ENCODE results near the gene TMEM150B.

Gene TMEM150B, protein sequence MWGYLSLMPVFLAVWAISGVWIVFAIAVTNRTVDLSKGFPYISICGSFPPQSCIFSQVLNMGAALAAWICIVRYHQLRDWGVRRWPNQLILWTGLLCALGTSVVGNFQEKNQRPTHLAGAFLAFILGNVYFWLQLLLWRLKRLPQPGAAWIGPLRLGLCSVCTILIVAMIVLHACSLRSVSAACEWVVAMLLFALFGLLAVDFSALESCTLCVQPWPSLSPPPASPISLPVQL

DNA sequence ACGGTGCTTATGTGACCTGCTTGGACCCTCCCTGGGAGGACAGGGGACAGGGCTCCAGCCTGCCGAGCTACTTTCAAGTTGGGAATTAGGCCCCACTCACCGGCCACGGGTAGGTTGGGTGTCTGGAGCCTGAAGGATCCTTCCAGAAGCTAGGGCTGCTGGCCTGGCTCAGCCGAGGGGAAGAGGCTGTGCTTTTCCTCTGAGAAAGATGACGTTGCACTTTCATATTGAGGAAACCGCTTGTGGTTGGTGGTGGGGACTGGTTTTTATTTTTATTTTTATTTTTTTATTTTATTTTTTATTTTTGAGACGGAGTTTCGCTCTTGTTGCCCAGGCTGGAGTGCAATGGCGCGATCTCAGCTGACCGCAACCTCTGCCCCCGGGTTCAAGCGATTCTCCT lies at the start of gene TMEM150B:
Gene TMEM150B, minus strand, starts transcription at position 170 of the 400 bp plus-strand sequence. CDS start 4,305 bp downstream, outside the sequence.
- Mint-ChIP-seq H3K27me3 (peaks cover 46 to 50% of the 10 kb centered on the region in 2 donors), H3K4me1 (peaks cover 0 to 4% of the 10 kb centered on the region in 2 donors), H3K27ac (no peak within 1 kb of the TSS), H3K36me3 (no peaks in the 10 kb centered on the region), H3K9me3 (no peaks in the 10 kb centered on the region), H3K4me3 (no peak within 1 kb of the TSS)
- ATAC-seq (replicated peaks) (no peak), DNase-seq (no peak)

DNA sequence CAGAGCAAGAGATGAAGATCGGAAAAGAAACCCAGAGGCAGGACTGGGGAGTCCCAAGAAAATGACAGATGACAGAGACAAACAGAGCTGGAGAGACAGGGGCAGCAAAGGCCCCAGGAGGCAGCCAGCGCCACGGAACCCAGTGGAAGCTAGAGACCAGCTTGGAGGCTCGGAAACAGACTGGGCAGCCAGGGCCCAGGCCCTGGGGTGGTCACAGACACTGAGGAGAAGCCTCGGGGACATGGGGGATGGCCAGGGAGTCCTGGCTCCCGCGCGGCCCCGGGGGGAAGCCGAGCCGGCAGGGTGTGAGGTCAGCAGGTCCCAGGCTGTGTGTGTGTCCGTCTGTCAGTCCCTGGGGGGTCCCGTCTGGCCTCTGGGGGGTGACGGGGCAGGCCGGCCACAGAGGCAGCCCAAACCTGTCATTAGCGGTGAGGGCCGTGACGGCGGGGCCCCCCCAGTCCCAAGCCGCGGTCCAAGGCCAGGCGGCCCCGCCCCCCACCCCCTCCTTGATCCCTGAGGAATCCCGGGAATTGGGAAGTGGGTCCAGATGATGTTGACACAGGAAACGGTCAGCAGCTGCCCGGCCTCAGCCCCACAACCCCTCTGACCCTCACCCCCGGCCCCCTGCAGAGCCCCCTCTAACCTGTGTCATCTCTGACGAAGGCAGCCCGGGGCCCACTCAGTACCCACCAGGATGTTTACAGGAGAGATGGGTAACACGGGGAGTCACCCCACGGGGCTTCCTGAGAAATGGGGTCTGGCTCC lies 49.0 kb upstream of the TMEM150B start:
- Mint-ChIP-seq H3K4me1 (peaks cover 13 to 17% of the 10 kb centered on the region in 2 donors), H3K9me3 (no peaks in the 10 kb centered on the region), H3K27me3 (peaks cover 53 to 72% of the 10 kb centered on the region in 2 donors), H3K27ac (no peak overlapping the region), H3K4me3 (no peak overlapping the region), H3K36me3 (peaks cover 0 to 6% of the 10 kb centered on the region in 2 donors)
- peak in 1 of 2 donors; percentile 8 for ATAC-seq (replicated peaks)
- DNase-seq, result no peak

DNA sequence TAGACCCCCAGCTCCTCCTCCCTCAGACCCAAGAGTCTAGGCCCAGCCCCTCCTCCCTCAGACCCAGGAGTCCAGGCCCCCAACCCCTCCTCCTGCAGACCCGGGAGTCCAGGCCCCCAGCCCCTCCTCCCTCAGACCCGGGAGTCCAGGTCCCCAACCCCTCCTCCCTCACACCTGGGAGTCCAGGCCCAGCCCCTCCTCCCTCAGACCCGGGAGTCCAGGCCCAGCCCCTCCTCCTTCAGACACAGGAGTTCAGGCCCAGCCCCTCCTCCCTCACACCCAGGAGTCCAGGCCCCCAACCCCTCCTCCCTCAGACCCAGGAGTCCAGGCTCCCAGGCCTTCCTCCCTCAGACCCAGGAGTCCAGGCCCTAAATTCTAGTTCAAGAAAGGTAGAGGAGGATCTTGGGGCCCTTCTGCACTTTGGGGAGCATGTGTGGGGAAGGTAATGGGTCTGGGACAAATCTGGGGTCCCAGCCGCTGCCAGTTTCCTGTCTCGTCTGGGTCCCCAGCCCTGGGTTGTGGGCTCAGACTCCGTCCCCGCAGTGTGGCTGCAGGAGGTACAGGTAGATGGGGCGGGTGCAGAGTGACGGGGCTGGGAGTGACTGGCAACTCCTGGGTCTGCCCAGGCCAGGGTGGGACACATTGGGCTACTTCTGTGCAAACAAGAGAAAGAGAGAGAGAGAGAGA lies 48.3 kb upstream of the TMEM150B start:
- no peaks in the 10 kb centered on the region for H3K9me3 Mint-ChIP-seq
- no peak overlapping the region for H3K4me3 Mint-ChIP-seq
- peaks cover 17 to 23% of the 10 kb centered on the region in 2 donors for H3K4me1 Mint-ChIP-seq
- ATAC-seq (replicated peaks) (no peak), DNase-seq (no peak)
- H3K27ac Mint-ChIP-seq, result peak overlapping the region; percentile 56
- H3K36me3 Mint-ChIP-seq, result peaks cover 0 to 5% of the 10 kb centered on the region in 2 donors
- peaks cover 58 to 79% of the 10 kb centered on the region in 2 donors for H3K27me3 Mint-ChIP-seq

DNA sequence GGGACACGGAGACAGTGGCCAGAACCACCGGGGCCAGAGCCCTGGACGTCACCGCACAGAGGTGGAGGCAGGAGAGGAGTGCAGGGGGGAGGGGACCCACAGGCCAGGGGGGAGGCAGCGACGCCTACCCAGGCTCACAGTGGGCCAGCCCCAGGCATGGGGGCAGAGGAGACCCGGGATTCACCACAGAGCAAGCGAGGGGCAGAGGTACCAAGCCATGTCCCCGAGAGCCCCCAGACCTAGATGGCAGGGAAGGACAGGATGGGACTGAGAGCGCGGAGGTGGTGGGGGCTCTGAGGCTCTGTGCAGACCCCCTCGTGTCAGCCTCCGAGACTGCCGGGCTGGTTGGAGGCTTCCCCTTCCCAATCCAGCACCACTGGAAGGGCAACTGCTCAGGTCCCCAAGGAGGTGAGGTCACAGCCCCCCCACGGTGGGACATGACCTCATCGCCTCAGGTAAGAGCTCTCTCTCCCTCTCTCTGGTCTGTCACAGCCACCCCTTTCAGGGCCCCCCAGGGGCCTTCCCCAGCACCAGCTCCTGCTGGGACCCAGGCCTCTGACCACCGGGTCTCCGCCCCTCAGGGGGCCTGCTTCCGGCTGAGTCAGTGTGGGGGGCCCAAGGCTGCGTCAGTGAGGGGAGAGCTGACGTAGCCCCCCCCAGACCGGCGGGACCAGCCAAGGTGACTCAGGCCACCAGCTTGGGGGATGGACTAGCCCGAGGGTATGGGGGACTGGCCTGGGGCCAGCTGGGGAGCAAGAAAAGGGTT lies 47.4 kb upstream of the TMEM150B start:
- no peak overlapping the region for H3K27ac Mint-ChIP-seq
- peaks cover 0 to 5% of the 10 kb centered on the region in 2 donors for H3K36me3 Mint-ChIP-seq
- peaks cover 17 to 23% of the 10 kb centered on the region in 2 donors for H3K4me1 Mint-ChIP-seq
- DNase-seq, result no peak
- no peak overlapping the region for H3K4me3 Mint-ChIP-seq
- ATAC-seq (replicated peaks), result peak in 1 of 2 donors; percentile 17
- peaks cover 63 to 81% of the 10 kb centered on the region in 2 donors for H3K27me3 Mint-ChIP-seq
- no peaks in the 10 kb centered on the region for H3K9me3 Mint-ChIP-seq

DNA sequence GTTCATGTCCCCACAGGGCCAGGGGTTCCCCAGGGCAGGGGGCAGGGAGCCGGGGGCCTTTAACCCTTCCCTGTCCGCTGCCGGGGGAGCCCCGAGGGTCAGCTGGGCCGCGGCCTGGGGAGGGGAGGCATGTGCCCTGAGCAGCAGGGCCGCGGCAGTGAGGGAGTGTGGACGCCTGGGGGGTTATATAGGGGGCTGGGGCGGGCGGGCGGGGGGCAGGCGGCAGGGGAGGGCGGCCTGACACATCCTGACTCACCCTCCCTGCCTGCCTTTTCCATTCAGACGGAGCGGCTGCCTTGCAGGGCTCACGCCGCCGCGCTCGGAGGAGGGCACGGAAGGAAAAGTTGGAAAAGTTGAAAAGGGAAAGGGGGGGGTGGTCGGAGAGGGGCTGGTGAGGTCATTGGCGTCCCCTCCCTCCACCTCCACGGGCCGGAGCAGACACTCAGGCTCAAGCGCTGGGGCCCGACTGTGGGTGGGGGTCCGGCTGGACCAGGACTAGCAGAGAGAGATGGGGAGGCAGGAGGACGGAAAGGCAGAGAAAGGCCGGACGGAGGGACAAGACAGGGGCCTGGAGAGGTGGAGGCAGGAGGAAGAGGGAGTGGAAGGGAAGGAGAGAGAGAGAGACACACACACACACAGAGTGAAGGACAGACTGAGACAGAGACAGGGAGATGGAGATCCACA lies 45.3 kb upstream of the TMEM150B start, which contains the start of gene IL11:
Gene IL11, minus strand, starts transcription at position 159 of the 684 bp plus-strand sequence. Its CDS starts 153 bp downstream, at position 6.
- peak within 1 kb of the TSS; percentile 81 for H3K27ac Mint-ChIP-seq
- DNase-seq, result no peak
- no peaks in the 10 kb centered on the region for H3K9me3 Mint-ChIP-seq
- peaks cover 12 to 17% of the 10 kb centered on the region in 2 donors for H3K4me1 Mint-ChIP-seq
- no peak for ATAC-seq (replicated peaks)
- H3K4me3 Mint-ChIP-seq, result peak within 1 kb of the TSS; percentile 74 to 79
- peaks cover 0 to 5% of the 10 kb centered on the region in 2 donors for H3K36me3 Mint-ChIP-seq
- peaks cover 61 to 77% of the 10 kb centered on the region in 2 donors for H3K27me3 Mint-ChIP-seq

DNA sequence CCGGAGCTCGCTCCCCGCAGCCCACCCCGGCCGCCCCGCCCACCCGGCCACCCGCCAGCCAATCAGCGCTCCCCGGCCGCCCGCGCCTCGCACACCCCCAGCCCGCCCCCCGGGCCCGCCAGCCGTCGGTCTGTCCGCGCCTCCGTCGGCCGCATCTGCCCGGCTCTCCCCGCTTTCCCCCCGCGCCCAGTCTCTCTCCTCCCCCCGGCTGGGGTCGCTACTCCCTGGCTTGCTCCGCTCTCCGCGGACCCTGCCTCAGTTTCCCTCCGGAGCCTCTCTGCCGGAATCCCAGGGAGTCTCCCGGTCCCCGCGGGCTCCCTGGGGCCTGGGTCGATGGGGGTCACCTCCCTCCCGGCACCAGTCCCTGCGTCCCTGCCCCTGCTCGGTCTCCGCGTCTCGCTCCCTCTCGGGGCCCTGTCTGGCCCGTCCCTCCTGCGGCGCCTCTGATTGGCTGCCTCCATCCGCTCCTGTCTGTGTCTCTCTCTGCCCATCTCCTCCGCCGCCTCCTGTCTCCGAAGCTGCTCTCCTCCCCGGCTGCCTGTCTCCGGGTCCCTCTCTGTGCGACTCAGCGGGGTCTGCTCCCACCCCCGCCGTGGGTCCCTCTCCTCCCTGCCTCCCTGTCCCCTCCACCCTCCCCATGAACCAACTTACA lies 44.6 kb upstream of the TMEM150B start:
- H3K4me1 Mint-ChIP-seq, result peaks cover 12 to 17% of the 10 kb centered on the region in 2 donors
- peak; percentile 66 to 75 for ATAC-seq (replicated peaks)
- H3K27me3 Mint-ChIP-seq, result peaks cover 59 to 73% of the 10 kb centered on the region in 2 donors
- no peak for DNase-seq
- H3K9me3 Mint-ChIP-seq, result no peaks in the 10 kb centered on the region
- peaks cover 0 to 5% of the 10 kb centered on the region in 2 donors for H3K36me3 Mint-ChIP-seq
- peak overlapping the region; percentile 74 to 79 for H3K4me3 Mint-ChIP-seq
- H3K27ac Mint-ChIP-seq, result peak overlapping the region; percentile 81

DNA sequence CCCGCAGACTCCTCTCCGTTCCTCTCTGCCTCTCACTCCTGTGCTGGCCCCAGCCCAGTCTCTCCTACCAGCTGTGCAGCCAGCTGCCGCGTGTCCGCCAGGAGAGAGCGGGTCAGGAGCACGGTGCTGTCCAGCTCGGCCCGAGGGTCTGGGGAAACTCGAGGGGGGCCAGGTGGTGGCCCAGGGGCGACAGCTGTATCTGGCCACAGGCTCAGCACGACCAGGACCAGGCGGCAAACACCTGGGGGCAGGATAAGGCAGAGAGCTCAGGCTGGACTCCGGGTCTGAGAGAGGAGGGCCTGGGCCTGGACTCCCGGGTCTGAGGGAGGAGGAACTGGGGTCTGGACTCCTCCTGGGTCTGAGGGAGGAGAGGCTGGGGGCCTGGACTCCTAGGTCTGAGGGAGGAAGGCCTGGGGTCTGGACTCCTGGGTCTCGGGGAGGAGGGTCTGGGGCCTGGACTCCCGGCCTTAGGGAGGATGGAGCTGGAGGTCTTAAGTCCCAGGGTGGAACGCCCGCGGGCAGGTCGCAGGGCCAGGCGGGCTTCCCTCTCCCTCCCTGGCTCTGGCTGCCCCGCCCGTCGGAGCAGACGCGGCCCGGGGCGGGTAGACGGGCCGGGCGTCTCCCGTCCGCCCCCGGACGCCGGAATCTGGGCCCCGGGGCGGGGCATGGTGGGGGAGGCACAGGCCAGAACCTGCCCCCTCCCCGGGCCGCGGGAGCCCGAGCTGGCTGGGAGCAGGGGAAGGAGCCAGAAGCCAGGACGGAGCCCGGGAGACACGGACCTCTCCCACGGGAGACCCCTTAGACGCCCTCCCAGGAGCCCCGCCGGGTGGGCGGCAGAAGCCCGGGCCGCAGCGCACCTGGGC lies 43.8 kb upstream of the TMEM150B start:
- peaks cover 12 to 17% of the 10 kb centered on the region in 2 donors for H3K4me1 Mint-ChIP-seq
- peak overlapping the region; percentile 44 to 74 for H3K4me3 Mint-ChIP-seq
- H3K9me3 Mint-ChIP-seq, result no peaks in the 10 kb centered on the region
- peaks cover 0 to 5% of the 10 kb centered on the region in 2 donors for H3K36me3 Mint-ChIP-seq
- ATAC-seq (replicated peaks) (peak; percentile 48 to 57), DNase-seq (no peak)
- H3K27ac Mint-ChIP-seq, result no peak overlapping the region
- peaks cover 58 to 73% of the 10 kb centered on the region in 2 donors for H3K27me3 Mint-ChIP-seq

DNA sequence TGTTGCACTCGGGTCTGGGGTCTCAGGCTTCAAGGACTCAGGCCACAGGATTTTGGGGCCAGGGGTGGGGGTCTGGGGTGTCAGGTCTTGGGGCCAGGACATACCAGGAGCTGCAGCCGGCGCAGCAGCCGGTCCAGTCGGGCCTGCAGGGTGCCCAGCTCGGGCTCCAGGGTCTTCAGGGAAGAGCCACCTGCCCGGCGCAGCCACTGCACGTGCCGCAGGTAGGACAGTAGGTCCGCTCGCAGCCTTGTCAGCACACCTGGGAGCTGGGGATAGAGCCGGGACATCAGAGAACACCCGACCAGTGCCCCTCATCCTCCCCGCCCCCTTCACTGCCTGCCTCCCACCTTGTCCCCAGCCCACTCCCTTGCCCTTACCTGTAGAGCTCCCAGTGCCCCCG lies 43.0 kb upstream of the TMEM150B start:
- ATAC-seq (replicated peaks) (no peak), DNase-seq (no peak)
- Mint-ChIP-seq H3K4me3 (no peak overlapping the region), H3K36me3 (peaks cover 0 to 5% of the 10 kb centered on the region in 2 donors), H3K27ac (no peak overlapping the region), H3K27me3 (peaks cover 50 to 70% of the 10 kb centered on the region in 2 donors), H3K9me3 (no peaks in the 10 kb centered on the region), H3K4me1 (peaks cover 12 to 13% of the 10 kb centered on the region in 2 donors)

DNA sequence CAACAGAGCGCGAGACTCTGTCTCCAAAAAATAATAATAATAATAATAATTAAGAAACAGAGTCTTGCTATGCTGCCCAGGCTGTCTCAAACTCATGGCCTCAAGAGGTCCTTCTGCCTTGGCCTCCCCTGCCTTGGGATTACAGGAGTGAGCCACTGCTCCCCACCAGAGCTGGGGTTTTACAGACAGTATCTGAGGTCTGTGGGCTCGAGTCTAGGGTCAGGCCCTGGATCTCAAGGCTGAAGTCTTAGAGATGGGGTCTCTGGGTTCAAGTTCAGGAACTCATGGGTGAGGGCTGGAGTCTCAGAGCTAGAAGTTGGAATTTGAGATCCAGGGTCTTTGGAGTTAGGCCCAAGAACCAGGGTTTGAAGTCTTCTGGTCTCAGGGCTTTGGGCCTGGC lies 41.6 kb upstream of the TMEM150B start:
- no peak overlapping the region for H3K27ac Mint-ChIP-seq
- peaks cover 42 to 57% of the 10 kb centered on the region in 2 donors for H3K27me3 Mint-ChIP-seq
- H3K9me3 Mint-ChIP-seq, result no peaks in the 10 kb centered on the region
- DNase-seq (no peak), ATAC-seq (replicated peaks) (no peak)
- H3K4me3 Mint-ChIP-seq, result no peak overlapping the region
- peaks cover 0 to 5% of the 10 kb centered on the region in 2 donors for H3K36me3 Mint-ChIP-seq
- peaks cover 10 to 12% of the 10 kb centered on the region in 2 donors for H3K4me1 Mint-ChIP-seq

DNA sequence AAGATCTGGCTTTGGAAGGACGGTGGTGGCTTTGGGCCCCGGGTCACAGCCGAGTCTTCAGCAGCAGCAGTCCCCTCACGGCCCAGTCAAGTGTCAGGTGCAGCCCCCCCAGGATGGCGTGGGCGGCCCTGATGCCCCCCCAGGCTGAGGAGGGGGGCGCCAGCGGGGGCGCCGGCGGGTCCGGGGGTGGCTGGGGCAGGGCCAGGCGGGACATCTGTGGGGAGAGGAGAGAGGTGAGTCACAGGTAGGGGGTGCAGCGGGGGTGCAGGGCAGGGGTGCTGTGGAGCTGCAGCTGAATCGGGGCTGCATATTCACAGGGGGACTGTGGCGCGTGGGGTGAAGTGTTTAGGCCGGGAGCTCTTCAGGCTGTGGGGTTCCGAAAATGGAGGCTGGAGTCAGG lies 40.8 kb upstream of the TMEM150B start:
- ATAC-seq (replicated peaks), result no peak
- H3K36me3 Mint-ChIP-seq, result peaks cover 0 to 4% of the 10 kb centered on the region in 2 donors
- H3K4me1 Mint-ChIP-seq, result peaks cover 10 to 12% of the 10 kb centered on the region in 2 donors
- no peak for DNase-seq
- no peak overlapping the region for H3K4me3 Mint-ChIP-seq
- H3K9me3 Mint-ChIP-seq, result no peaks in the 10 kb centered on the region
- H3K27ac Mint-ChIP-seq, result no peak overlapping the region
- peaks cover 36 to 49% of the 10 kb centered on the region in 2 donors for H3K27me3 Mint-ChIP-seq

DNA sequence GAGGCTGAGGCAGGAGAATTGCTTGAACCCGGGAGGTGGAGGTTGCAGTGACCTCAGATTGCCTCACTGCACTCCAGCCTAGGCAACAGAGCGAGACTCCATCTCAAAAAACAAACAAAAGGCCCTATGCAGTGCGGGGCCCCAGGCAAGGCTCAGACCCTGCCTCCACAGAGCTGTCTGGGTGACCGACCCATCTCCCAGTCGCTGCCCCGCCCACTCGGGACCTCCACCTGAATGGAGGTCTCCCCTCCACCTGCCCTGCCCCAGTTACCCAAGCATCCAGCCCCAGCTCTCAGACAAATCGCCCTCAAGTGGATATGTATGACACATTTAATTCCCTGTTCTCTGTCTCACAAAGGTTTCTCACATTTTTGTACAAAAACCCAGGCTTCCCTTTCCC lies 40.1 kb upstream of the TMEM150B start:
- Mint-ChIP-seq H3K4me1 (peaks cover 7 to 12% of the 10 kb centered on the region in 2 donors), H3K9me3 (no peaks in the 10 kb centered on the region), H3K27me3 (peaks cover 33 to 42% of the 10 kb centered on the region in 2 donors), H3K27ac (no peak overlapping the region), H3K4me3 (no peak overlapping the region), H3K36me3 (no peaks in the 10 kb centered on the region)
- DNase-seq, result no peak
- ATAC-seq (replicated peaks), result no peak

Measured in stimulated activated naive B cell treated with anti-CD40 and anti-IgM and Interleukin-4, amounts not matched to agents 10 μg/mL and 1 μg/mL and 100 μg/mL, for 72 hours (primary cell).